Stimulated activated CD8-positive, alpha-beta memory T cell treated with anti-CD3 and anti-CD28 coated beads, Interleukin-4, amount 100 ng/mL, for 4 hours (primary cell): ENCODE data around the gene ACSF3.

Experiments used
- DNase-seq, 2 donors: peaks; one replicate each; pipeline ENCODE4 v3.0.0-alpha.2; 2020; ENCODE audit warnings: low read depth in 2 of 2, low spot score in 1 of 2

ACSF3 gene

GRCh38 chr16:89123001-89123830 is 29.6 kb downstream of the ACSF3 start:
- DNase-seq: no peak

GRCh38 chr16:89123831-89124100 is 30.1 kb downstream of the ACSF3 start:
- DNase-seq: no peak

- no peak for DNase-seq
Measured at GRCh38 chr16:89129378-89129777, 35.7 kb downstream of the ACSF3 start.

- DNase-seq: no peak
Measured at GRCh38 chr16:89130448-89130847, 36.8 kb downstream of the ACSF3 start.

GRCh38 chr16:89131783-89132182 is 38.1 kb downstream of the ACSF3 start:
- DNase-seq: no peak

GRCh38 chr16:89132194-89133005 is 38.7 kb downstream of the ACSF3 start:
- no peak for DNase-seq

- no peak for DNase-seq
Measured at GRCh38 chr16:89133457-89134127, 39.9 kb downstream of the ACSF3 start.

- DNase-seq: no peak
Measured at GRCh38 chr16:89134269-89134668, 40.6 kb downstream of the ACSF3 start.

GRCh38 chr16:89135166-89135565 is 41.5 kb downstream of the ACSF3 start:
- DNase-seq: no peak

GRCh38 chr16:89135971-89136765 is 42.5 kb downstream of the ACSF3 start:
- DNase-seq: no peak

- DNase-seq: no peak
Measured at GRCh38 chr16:89136931-89137330, 43.3 kb downstream of the ACSF3 start.

- no peak for DNase-seq
Measured at GRCh38 chr16:89137666-89138512, 44.2 kb downstream of the ACSF3 start.

- no peak for DNase-seq
Measured at GRCh38 chr16:89138513-89138795, 44.8 kb downstream of the ACSF3 start.

GRCh38 chr16:89138843-89139520 is 45.3 kb downstream of the ACSF3 start:
- no peak for DNase-seq

- DNase-seq: no peak
Measured at GRCh38 chr16:89139907-89140361, 46.3 kb downstream of the ACSF3 start.

- no peak for DNase-seq
Measured at GRCh38 chr16:89140401-89140800, 46.7 kb downstream of the ACSF3 start.

GRCh38 chr16:89140981-89141883 is 47.6 kb downstream of the ACSF3 start:
- DNase-seq: no peak

- no peak for DNase-seq
Measured at GRCh38 chr16:89141884-89142267, 48.2 kb downstream of the ACSF3 start.
